ENCODE data around the gene ARF6.

DNA sequence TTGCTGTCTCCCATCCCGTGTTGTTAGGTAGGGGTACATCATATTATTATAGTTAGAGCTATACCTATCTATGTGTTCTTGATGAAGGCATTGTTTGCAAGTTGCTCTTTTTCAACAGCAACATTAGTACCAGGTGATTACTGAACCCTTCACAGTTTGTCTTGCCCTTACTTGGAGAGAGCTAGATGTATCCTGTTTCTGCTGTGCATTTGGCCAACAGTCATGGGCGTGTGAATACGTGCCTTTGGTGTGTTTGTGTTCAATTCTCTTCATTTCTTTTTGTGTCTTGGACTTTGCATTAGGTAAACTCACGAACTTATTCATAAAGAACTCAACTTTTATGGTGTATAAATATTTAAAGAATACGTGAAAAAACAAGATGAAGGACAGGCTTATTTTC is 14.3 kb downstream of the ARF6 start:
- TF ChIP-seq, protein P1, sequence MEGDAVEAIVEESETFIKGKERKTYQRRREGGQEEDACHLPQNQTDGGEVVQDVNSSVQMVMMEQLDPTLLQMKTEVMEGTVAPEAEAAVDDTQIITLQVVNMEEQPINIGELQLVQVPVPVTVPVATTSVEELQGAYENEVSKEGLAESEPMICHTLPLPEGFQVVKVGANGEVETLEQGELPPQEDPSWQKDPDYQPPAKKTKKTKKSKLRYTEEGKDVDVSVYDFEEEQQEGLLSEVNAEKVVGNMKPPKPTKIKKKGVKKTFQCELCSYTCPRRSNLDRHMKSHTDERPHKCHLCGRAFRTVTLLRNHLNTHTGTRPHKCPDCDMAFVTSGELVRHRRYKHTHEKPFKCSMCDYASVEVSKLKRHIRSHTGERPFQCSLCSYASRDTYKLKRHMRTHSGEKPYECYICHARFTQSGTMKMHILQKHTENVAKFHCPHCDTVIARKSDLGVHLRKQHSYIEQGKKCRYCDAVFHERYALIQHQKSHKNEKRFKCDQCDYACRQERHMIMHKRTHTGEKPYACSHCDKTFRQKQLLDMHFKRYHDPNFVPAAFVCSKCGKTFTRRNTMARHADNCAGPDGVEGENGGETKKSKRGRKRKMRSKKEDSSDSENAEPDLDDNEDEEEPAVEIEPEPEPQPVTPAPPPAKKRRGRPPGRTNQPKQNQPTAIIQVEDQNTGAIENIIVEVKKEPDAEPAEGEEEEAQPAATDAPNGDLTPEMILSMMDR (conservative IDR thresholded peaks at IDR 0.05): no peak
- TF ChIP-seq ZFX (IDR thresholded peaks at IDR 0.05): no peak

Data from C4-2B (cell line).